HepG2 (cell line): ENCODE data around the gene EIF1. TPM values are rescaled to one million over a fixed set of nuclear protein-coding genes. Genes with fewer than 3 reads are reported as not detected.

Source experiments
- ATF2 ChIP-seq: sonication (generic); formaldehyde crosslinking; IDR thresholded peaks from 2 replicates; pipeline ENCODE4 v1.4.0; 2020; ENCODE audit warnings: missing genetic modification reagents
- DRAP1 ChIP-seq: IDR thresholded peaks from 2 replicates; pipeline ENCODE4 v1.6.1; 2016; ENCODE audit warnings: missing genetic modification reagents, missing compliant biosample characterization
- EP300 ChIP-seq, 3 experiments: sonication (generic) in 1 of 3; formaldehyde crosslinking in 1 of 3; IDR thresholded peaks; 2 replicates each; pipeline versions ENCODE4 v1.5.1 to v1.6.1; 2011 to 2020; ENCODE audit warnings: low read depth in 2 of 3, low read length in 2 of 3, borderline replicate concordance in 1 of 3, improper control_type of control experiment in 1 of 3, mild to moderate bottlenecking in 1 of 3, missing genetic modification reagents in 1 of 3, moderate library complexity in 1 of 3
- ETV5 ChIP-seq: IDR thresholded peaks from 2 replicates; pipeline ENCODE4 v1.6.1; 2018; ENCODE audit warnings: missing biosample characterization, missing genetic modification reagents, inconsistent platforms, borderline replicate concordance
- FOXO1 ChIP-seq: sonication (generic); formaldehyde crosslinking; IDR thresholded peaks from 2 replicates; pipeline ENCODE4 v1.4.0; 2020; ENCODE audit warnings: missing genetic modification reagents
- GATA4 ChIP-seq: sonication (generic); IDR thresholded peaks from 2 replicates; pipeline ENCODE4 v1.6.1; 2016; ENCODE audit warnings: antibody characterized with exemption, low read depth, borderline replicate concordance
- GTF2F1 ChIP-seq: fragments of 150-350 bp; IDR thresholded peaks from 2 replicates; pipeline ENCODE4 v1.6.1; 2014; ENCODE audit warnings: low read length
- HDAC6 ChIP-seq: fragments of 200-600 bp; sonication (generic); IDR thresholded peaks from 2 replicates; pipeline ENCODE4 v1.7.0; 2017; ENCODE audit warnings: mild to moderate bottlenecking, antibody characterized with exemption, low read length, low read depth
- KLF11 ChIP-seq: IDR thresholded peaks from 2 replicates; pipeline ENCODE4 v1.6.1; 2016; ENCODE audit warnings: missing compliant biosample characterization
- MBD4 ChIP-seq: IDR thresholded peaks from 2 replicates; pipeline ENCODE4 v1.6.1; 2012; ENCODE audit warnings: low read length, inconsistent platforms, borderline replicate concordance
- POLR2A ChIP-seq, 2 experiments: IDR thresholded peaks; 2 replicates each; pipeline ENCODE4 v1.6.1; 2011; ENCODE audit warnings: low read depth in 2 of 2, low read length in 2 of 2, mild to moderate bottlenecking in 1 of 2, moderate library complexity in 1 of 2; ENCODE audit not compliant: insufficient read depth in 1 of 2
- POLR2AphosphoS5 ChIP-seq: IDR thresholded peaks from 2 replicates; pipeline ENCODE4 v1.6.1; 2012; ENCODE audit warnings: low read depth, low read length
- SMAD3 ChIP-seq: sonication (generic); formaldehyde crosslinking; IDR thresholded peaks from 2 replicates; pipeline ENCODE4 v1.4.0; 2020; ENCODE audit warnings: missing genetic modification reagents
- SNAPC2 ChIP-seq: sonication (generic); formaldehyde crosslinking; IDR thresholded peaks from 2 replicates; pipeline ENCODE4 v1.8.1; 2022; ENCODE audit warnings: mild to moderate bottlenecking, missing genetic modification reagents
- SNAPC4 ChIP-seq: sonication (generic); formaldehyde crosslinking; IDR thresholded peaks from 2 replicates; pipeline ENCODE4 v1.4.0; 2020; ENCODE audit warnings: mild to moderate bottlenecking, missing genetic modification reagents
- SNAPC5 ChIP-seq: sonication (generic); formaldehyde crosslinking; IDR thresholded peaks from 2 replicates; pipeline ENCODE4 v1.8.1; 2023; ENCODE audit warnings: mild to moderate bottlenecking, missing genetic modification reagents, borderline replicate concordance
- SOX13 ChIP-seq, 3 experiments: fragments of 450-650 bp in 1 of 3; sonication (generic) in 1 of 3; formaldehyde crosslinking in 1 of 3; IDR thresholded peaks in 2 of 3; conservative IDR thresholded peaks in 1 of 3; 2 replicates each; pipeline versions ENCODE4 v1.5.0 to v1.6.1; 2016 to 2020; ENCODE audit warnings: antibody characterized with exemption in 1 of 3, mild to moderate bottlenecking in 1 of 3, missing compliant biosample characterization in 1 of 3, missing genetic modification reagents in 1 of 3, moderate library complexity in 1 of 3
- ZNF160 ChIP-seq: sonication (generic); formaldehyde crosslinking; IDR thresholded peaks from 2 replicates; pipeline ENCODE4 v1.8.0; 2022; ENCODE audit warnings: mild to moderate bottlenecking, inconsistent platforms, missing genetic modification reagents
- ZNF281 ChIP-seq: sonication (generic); formaldehyde crosslinking; IDR thresholded peaks from 2 replicates; pipeline ENCODE4 v1.4.0; 2020; ENCODE audit warnings: missing genetic modification reagents, borderline replicate concordance
- ZNF777 ChIP-seq: sonication (generic); formaldehyde crosslinking; IDR thresholded peaks from 2 replicates; pipeline ENCODE4 v1.4.0; 2020; ENCODE audit warnings: missing genetic modification reagents
- polyA plus RNA-seq, 8 experiments: library from polyadenylated mRNA; depleted of rRNA in 3 of 8; stranded (reverse) in 7 of 8; unstranded in 1 of 8; fragments of >200 nt; fragmentation: Illumina TruSeq in 4 of 8; extraction: Trizol in 4 of 8; gene quantifications; 2 replicates each; pipeline versions ENCODE4 v1.2.1 to v1.2.3, GENCODE V29; 2011 to 2016; ENCODE audit warnings: low read depth in 4 of 8, missing spikeins in 1 of 8, mixed read lengths in 1 of 8; ENCODE audit not compliant: insufficient read depth in 1 of 8
- total RNA-seq, 5 experiments: library from RNA; depleted of rRNA; stranded (reverse); fragments of >200 nt; fragmentation: Illumina TruSeq; extraction: Trizol; gene quantifications; 2 replicates each; pipeline ENCODE4 v1.2.3, GENCODE V29; 2016; ENCODE audit warnings: low read depth in 1 of 5

EIF1 gene
- total and polyA plus RNA-seq, 2 of the 13 experiments (the other 11 are each of a cell fraction or from before 2014, with no cell fraction given): 147 to 517 TPM

GRCh38 chr17:41678411-41678906 lies 10.2 kb upstream of the EIF1 start (continued):
- TF ChIP-seq ETV5 (CRISPR knock-in tag): 0 out of 2 replicates have a peak, but pooled peaks have one; percentile 6
- TF ChIP-seq SOX13 (IDR thresholded peaks at IDR 0.05): no peak
- TF ChIP-seq SOX13 (CRISPR knock-in tag; conservative IDR thresholded peaks at IDR 0.05 in 1 of 2, IDR thresholded peaks at IDR 0.05 in 1 of 2): peak in 1 of 2 experiments; percentile 97; a peak in 1 of 4 replicates
- no peak for TF ChIP-seq HDAC6
- TF ChIP-seq POLR2A (IDR thresholded peaks at IDR 0.05; ENCODE audit: insufficient read depth in 1 of 2, low read depth in 2 of 2, low read length in 2 of 2): peak; percentile 76 to 97
- peak; percentile 46; the same call in 1 of the 2 replicates for TF ChIP-seq ZNF281
- TF ChIP-seq SNAPC2: peak; percentile 100
- TF ChIP-seq KLF11 (CRISPR knock-in tag): no peak
- no peak for TF ChIP-seq ATF2 (CRISPR knock-in tag)
- TF ChIP-seq GTF2F1: peak; percentile 90
- no peak for TF ChIP-seq ZNF777 (CRISPR knock-in tag)
- TF ChIP-seq EP300 (IDR thresholded peaks at IDR 0.05; ENCODE audit: low read depth in 2 of 2, low read length in 2 of 2): 0 out of 4 replicates have a peak, but pooled peaks of 1 of the 2 experiments have one; percentile 10
- no peak for TF ChIP-seq EP300 (CRISPR knock-in tag; IDR thresholded peaks at IDR 0.05; ENCODE audit: borderline replicate concordance)
- TF ChIP-seq FOXO1 (CRISPR knock-in tag): no peak
- TF ChIP-seq DRAP1 (CRISPR knock-in tag): peak; percentile 72
- peak; percentile 73; the same call in 1 of the 2 replicates for TF ChIP-seq GATA4
- TF ChIP-seq SMAD3 (CRISPR knock-in tag): no peak
- TF ChIP-seq SNAPC4 (CRISPR knock-in tag): peak; percentile 100
- TF ChIP-seq POLR2AphosphoS5: peak; percentile 96
- TF ChIP-seq SNAPC5 (CRISPR knock-in tag): peak; percentile 99
- TF ChIP-seq ZNF160: peak; percentile 40; the same call in 1 of the 2 replicates
- peak; percentile 40; the same call in 1 of the 2 replicates for TF ChIP-seq MBD4
